Stimulated activated naive CD8-positive, alpha-beta T cell treated with anti-CD3 and anti-CD28 coated beads, Interleukin-15, Interleukin-2, amounts not matched to agents 100 ng/mL and 50 ng/mL, for 24 hours (primary cell): ENCODE data around the gene C14orf180.
"Not testable (repeated sequence)": the region's sequence is repeated elsewhere in the genome, so short reads cannot be mapped to it uniquely, and the experiment has no call there.

Experiments used
- H3K27ac Mint-ChIP-seq: one replicate; pipeline ENCODE4 v1.8.0; 2021; ENCODE audit warnings: mild to moderate bottlenecking, mixed read lengths
- H3K27me3 Mint-ChIP-seq: one replicate; pipeline ENCODE4 v1.8.0; 2021; ENCODE audit warnings: mixed read lengths
- H3K36me3 Mint-ChIP-seq: one replicate; pipeline ENCODE4 v1.8.0; 2021; ENCODE audit warnings: low read depth, mixed read lengths
- H3K4me1 Mint-ChIP-seq: one replicate; pipeline ENCODE4 v1.8.0; 2021; ENCODE audit warnings: low read depth, mixed read lengths
- H3K4me3 Mint-ChIP-seq: one replicate; pipeline ENCODE4 v1.8.0; 2021; ENCODE audit warnings: mild to moderate bottlenecking, mixed read lengths
- H3K9me3 Mint-ChIP-seq: one replicate; pipeline ENCODE4 v1.8.0; 2021; ENCODE audit warnings: mixed read lengths

Gene C14orf180

DNA sequence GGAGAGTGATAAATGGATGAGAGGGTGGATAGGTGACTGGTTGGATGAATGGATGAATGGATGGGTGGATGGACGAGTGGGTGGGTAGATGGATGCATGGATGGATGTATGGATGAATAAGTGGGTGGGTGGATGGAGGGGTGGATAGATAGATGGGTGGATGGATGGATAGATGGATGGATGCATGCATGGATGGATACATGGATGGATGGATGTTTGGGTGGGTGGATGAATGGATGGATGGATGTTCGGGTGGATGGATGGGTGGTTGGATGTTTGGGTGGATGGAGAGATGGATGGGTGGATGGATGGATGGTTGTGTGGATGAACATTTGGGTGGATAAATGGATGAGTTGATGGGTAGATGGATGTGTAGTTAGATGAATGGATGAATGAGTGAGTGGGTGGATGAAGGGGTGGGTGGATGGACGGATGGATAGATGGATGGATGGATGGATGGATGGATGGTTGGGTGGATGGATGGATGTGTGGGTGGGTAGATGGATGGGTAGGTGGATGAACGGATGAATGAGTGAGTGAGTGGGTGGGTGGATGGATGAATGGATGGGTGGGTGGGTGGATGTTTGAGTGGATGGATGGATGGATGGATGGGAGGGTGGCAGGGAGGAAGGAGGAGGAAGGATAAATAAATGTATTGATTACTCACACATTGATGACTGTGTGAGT, 34.7 kb downstream of the C14orf180 start:
- H3K27ac Mint-ChIP-seq, result no peak overlapping the region

DNA sequence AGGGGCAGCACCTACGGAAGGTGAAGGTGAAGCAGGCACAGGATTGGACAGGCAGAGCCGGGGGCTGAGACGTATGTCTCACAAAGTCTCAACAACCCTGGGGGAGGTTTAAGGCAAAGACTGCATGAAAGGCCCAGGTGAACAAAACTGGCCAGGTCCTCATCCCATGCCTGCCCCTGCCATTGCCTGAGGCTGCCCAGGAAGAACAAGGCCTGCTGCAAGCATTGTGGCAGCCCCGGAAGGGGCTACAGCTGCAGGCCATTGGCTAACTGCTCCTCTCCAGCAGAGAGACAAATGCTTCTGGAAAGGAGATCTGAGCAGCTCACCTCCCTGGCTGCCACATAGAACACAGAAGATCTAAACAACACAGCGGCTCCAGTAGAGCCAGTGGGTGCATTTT, 45.4 kb downstream of the C14orf180 start:
- no peaks in the 10 kb centered on the region for H3K4me1 Mint-ChIP-seq
- no peak overlapping the region for H3K4me3 Mint-ChIP-seq
- H3K27me3 Mint-ChIP-seq, result peaks cover 25% of the 10 kb centered on the region
- peaks cover 8% of the 10 kb centered on the region for H3K9me3 Mint-ChIP-seq
- no peaks in the 10 kb centered on the region for H3K36me3 Mint-ChIP-seq
- no peak overlapping the region for H3K27ac Mint-ChIP-seq

More for the DNA sequence above, 34.7 kb downstream of the C14orf180 start:
- peaks cover 30% of the 10 kb centered on the region for H3K27me3 Mint-ChIP-seq
- no peaks in the 10 kb centered on the region for H3K9me3 Mint-ChIP-seq
- H3K4me3 Mint-ChIP-seq, result no peak overlapping the region
- no peaks in the 10 kb centered on the region for H3K36me3 Mint-ChIP-seq
- H3K4me1 Mint-ChIP-seq, result no peaks in the 10 kb centered on the region

DNA sequence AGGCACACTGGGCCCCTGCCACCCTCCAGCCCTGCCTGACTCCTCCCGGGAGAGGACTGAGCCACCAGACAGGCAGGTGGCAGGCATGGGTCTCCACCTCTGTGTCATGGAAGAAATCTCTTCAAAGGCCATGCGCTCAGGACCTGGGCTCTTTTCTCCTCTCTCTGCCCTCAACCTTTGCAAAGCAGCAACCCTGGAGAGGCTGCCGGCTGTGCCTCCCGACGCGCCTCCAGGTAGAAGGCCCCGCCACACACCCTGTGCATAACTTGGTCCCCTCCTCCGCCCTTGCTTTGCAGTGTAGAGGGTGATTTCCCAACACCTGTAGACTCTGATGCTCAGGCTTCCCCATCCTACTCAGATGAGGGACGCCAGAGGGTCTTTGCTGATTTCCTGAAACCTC, 53.2 kb downstream of the C14orf180 start:
- Mint-ChIP-seq H3K9me3 (peaks cover 4% of the 10 kb centered on the region), H3K4me1 (no peaks in the 10 kb centered on the region), H3K4me3 (no peak overlapping the region), H3K27me3 (peaks cover 7% of the 10 kb centered on the region), H3K36me3 (no peaks in the 10 kb centered on the region), H3K27ac (no peak overlapping the region)

DNA sequence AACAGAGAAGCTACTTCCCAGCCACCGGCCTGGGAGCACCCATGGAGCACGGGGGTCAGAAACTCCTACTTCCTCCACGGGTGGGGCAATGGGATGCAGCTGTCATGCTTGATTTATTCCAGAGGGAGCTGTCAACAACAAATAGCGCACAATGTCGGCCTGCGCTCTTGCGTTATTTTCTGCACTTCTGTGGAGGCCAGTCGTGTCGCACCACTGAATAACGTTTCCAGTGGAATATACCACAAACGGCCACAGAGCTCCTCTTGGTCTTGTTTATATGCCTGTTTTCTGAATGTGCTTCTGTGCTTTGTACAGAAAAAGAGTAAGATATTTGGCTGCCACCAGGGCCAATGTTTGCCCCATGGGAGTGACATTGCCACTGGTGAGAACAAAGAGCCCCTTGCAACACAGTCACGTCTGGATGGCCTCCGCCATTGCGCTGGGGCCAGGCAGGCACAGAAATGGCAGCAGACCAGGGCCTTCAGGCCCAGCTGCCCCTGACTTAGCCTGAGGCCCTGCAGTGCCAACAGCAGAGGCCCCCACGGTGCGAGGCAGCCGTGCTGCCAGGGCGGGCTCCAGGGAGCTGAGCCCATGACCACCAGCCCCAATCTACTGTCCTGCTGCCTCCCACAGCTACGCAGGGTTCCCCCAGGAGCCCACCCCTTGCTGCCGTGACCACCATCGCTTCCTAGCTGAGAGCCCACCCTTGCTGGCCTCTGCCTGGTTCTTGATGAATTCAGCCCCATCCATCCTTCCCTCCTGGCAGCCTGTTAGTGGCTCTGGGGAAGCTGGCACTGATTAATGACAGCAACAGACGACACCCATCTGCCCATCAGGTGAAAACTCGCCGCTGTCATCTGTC, 53.9 kb downstream of the C14orf180 start:
- H3K27me3 Mint-ChIP-seq, result peaks cover 13% of the 10 kb centered on the region
- H3K27ac Mint-ChIP-seq, result no peak overlapping the region
- no peaks in the 10 kb centered on the region for H3K36me3 Mint-ChIP-seq

DNA sequence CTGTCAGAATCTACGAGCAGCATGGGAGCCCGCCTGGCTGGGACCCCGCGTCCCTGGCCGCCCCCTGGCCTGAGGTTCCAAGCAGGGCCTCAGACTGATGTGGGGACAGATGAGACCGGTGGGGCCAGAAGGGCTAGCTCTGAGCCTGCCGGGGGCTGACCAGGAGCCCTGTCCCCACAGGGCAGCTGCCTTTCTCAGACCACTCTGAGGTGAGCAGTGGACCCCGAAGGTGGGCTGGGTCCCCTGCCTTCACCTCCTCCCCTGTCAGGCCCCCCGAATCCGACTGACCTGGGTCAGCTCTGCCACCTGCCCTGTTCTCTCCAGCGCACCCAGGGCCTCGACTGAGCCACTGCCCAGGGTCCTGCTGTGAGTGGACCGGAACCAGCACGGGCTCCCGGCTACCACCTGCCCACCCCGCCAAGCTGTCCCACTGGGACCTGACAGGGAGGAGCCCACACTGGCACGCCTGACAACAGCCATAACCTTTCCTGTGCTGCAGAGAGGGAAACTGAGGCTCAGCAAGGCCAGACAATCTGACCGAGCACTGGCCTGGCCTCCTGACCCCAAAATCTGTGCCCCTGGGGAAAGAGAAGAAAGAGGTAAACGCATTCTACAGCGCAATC, 54.7 kb downstream of the C14orf180 start:
- H3K4me1 Mint-ChIP-seq, result no peaks in the 10 kb centered on the region
- no peaks in the 10 kb centered on the region for H3K9me3 Mint-ChIP-seq
- no peak overlapping the region for H3K27ac Mint-ChIP-seq
- H3K27me3 Mint-ChIP-seq, result peaks cover 14% of the 10 kb centered on the region
- H3K36me3 Mint-ChIP-seq, result no peaks in the 10 kb centered on the region
- no peak overlapping the region for H3K4me3 Mint-ChIP-seq

More for the DNA sequence above, 53.9 kb downstream of the C14orf180 start:
- peaks cover 4% of the 10 kb centered on the region for H3K9me3 Mint-ChIP-seq
- H3K4me3 Mint-ChIP-seq, result no peak overlapping the region
- H3K4me1 Mint-ChIP-seq, result no peaks in the 10 kb centered on the region

DNA sequence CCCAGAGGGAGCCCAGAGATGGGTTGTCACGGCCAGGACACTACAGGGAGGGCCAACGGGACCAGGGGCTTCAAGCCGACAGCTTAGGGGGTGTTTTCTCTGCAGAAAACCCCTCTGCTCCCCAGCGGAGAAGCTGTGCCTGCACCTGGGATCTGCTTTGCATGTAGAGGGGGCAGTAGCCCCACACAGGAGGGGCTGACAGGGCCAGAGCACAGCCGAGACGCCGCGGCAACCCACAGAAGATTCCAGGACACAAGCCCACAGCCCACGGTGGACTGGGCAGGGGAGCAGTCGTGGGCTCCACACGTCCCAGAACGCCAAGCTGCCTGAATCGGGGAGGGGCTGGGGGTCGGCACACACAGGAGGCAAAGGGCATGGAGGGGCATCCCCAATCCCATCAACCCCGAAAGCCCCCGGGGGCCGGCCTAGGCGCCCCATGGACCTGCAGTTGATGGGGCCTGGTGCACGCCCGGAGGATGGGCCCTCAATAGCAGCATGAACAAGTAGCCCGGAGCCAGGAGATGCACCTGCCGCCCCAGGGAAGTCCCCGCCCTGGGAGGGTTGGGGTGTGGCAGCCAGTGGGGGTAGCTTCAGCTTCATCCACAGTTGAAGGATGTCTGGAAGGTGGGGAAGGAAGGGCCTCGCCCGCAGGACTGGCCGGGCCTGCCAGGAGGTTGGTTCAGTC, 55.5 kb downstream of the C14orf180 start:
- H3K4me3 Mint-ChIP-seq, result no peak overlapping the region
- H3K27ac Mint-ChIP-seq, result no peak overlapping the region

DNA sequence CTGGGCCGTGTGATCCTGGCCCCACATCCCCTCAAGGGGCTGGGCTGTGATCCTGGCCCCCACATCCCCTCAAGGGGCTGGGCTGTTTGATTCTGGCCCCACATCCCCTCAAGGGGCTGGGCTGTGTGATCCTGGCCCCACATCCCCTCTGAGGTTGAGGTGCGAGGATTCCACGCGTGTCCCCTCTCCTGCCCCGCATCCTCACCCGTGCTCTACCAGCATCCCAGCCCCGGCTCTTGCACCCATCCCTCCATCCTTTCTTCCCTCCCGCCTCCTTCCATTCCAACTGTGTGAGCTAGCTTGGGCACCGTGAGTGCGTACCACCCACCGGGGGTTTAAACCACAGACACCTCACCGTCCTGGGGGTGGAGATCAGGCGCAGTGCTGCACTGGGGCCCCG, 56.2 kb downstream of the C14orf180 start:
- Mint-ChIP-seq H3K36me3 (no peaks in the 10 kb centered on the region), H3K27me3 (peaks cover 11% of the 10 kb centered on the region), H3K4me1 (no peaks in the 10 kb centered on the region), H3K9me3 (no peaks in the 10 kb centered on the region), H3K4me3 (no peak overlapping the region), H3K27ac (no peak overlapping the region)

More for the DNA sequence above, 55.5 kb downstream of the C14orf180 start:
- no peaks in the 10 kb centered on the region for H3K9me3 Mint-ChIP-seq
- no peaks in the 10 kb centered on the region for H3K36me3 Mint-ChIP-seq
- H3K27me3 Mint-ChIP-seq, result peaks cover 14% of the 10 kb centered on the region
- H3K4me1 Mint-ChIP-seq, result no peaks in the 10 kb centered on the region

DNA sequence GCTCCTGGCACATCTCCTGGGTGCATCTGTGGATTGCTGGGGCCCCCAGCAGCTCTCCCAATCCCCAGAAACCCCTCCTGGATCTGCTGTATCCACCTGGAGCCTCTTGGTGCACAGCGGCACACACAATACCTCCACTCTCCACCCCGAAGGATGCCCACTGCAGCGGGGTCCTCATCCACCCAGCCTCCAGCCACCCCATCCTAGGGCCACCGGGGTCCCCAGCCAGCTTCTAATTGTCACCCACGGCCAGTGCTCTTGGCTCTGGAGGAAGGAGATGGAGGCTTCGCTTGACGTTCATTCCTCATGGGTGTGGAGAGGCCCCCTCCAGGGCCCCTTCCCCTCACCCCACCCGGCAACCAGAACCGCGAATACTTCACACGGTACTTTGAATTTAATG, 56.6 kb downstream of the C14orf180 start:
- no peak overlapping the region for H3K4me3 Mint-ChIP-seq
- no peak overlapping the region for H3K27ac Mint-ChIP-seq
- H3K4me1 Mint-ChIP-seq, result no peaks in the 10 kb centered on the region
- no peaks in the 10 kb centered on the region for H3K9me3 Mint-ChIP-seq
- H3K36me3 Mint-ChIP-seq, result no peaks in the 10 kb centered on the region
- peaks cover 11% of the 10 kb centered on the region for H3K27me3 Mint-ChIP-seq

DNA sequence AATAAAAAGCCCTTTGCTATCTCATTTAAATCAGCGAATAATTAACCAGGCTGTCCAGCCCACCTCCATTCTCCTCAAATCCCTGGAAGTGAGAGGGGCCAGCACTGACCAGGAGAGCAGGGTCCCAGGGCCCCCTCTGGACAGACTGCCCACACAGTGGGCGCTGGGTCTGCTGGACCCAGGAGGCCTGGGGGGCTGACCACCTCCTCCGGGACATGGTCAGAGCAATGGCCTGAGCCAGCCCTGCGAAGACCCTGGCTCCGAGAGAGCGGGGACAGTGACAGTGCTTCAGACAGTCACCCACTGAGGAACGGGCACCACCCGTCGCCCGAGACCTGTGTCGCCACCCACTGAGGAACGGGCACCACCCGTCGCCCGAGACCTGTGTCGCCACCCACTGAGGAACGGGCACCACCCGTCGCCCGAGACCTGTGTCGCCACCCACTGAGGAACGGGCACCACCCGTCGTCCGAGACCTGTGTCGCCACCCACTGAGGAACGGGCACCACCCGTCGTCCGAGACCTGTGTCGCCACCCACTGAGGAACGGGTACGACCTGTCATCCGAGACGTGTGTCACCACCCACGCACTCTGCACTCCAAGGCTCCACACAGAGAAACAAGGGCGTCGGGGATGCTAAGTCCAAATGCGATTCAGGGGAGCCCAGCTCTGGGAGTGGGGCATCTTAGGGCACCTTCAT, 57.4 kb downstream of the C14orf180 start:
- not testable (repeated sequence) for H3K4me3 Mint-ChIP-seq, H3K9me3 Mint-ChIP-seq, H3K4me1 Mint-ChIP-seq, H3K27ac Mint-ChIP-seq, H3K36me3 Mint-ChIP-seq
- H3K27me3 Mint-ChIP-seq, result peaks cover 11% of the 10 kb centered on the region

DNA sequence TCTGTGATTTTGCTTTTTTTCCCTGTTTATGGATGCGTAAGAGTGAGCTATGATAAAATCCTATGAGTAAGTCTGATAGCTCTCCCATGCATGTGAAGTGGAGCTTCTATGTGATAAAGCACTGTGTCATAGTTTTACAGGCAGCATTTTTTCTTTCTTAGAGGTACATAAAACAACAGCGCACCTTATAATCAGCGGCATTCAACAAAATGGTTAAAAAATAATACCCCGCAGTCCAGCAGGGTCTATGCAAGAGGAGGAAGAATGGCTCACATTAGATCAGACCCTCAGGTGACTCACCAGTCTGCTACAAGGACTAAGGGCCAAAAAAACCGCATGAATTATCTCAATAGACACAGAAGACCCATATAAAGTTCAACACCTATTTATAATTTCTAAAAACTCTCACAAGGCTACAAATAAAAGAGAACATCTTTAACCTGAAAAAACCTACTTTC, 58.0 kb downstream of the C14orf180 start:
- no peaks in the 10 kb centered on the region for H3K9me3 Mint-ChIP-seq
- no peaks in the 10 kb centered on the region for H3K36me3 Mint-ChIP-seq
- H3K27ac Mint-ChIP-seq, result no peak overlapping the region
- peaks cover 4% of the 10 kb centered on the region for H3K4me1 Mint-ChIP-seq
- H3K4me3 Mint-ChIP-seq, result no peak overlapping the region
- peaks cover 11% of the 10 kb centered on the region for H3K27me3 Mint-ChIP-seq

DNA sequence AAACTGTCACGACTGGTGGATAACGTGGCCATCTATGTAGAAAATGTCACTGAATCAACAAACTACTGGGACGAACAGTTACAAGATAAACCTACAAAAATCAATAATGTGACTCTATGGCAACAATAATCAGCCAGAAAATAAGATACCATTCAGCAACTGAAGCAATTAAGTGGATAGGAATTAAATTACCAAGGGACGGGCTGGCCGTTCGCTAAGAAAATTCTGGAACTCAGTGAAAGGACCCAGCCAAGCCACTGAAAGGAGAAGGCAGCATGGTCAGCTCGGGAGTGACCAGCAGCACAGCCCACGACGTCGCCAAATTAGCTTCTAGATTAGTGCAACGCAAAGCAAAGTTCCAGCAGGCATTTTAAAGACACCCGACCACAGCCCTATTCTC, 58.6 kb downstream of the C14orf180 start:
- no peak overlapping the region for H3K4me3 Mint-ChIP-seq
- no peak overlapping the region for H3K27ac Mint-ChIP-seq
- peaks cover 4% of the 10 kb centered on the region for H3K4me1 Mint-ChIP-seq
- peaks cover 11% of the 10 kb centered on the region for H3K27me3 Mint-ChIP-seq
- no peaks in the 10 kb centered on the region for H3K36me3 Mint-ChIP-seq
- no peaks in the 10 kb centered on the region for H3K9me3 Mint-ChIP-seq

DNA sequence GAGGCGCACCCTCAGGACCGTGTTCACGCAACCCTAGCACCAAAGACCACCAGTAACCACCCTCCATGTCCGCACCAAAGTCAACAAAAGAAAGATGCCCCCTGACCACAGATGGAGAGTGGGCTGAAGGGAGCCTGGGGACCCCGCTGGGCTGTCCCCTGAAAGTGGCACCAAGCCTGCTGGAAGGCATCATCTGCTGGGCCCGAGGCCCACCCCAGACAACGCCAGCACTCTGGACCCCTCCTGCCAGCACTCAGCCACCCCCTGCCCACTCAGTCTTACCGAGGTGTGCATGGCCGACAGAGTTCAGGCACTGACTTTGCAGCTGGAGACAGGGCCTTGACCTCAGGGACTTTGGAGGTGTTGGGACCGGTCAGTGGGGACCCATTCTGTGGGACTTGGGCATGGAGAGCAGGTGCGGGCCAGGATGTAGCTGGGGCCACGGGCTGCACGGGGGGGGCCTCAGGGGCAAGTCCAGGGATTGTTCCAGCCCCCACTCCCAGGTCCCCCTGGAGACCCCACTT, 59.4 kb downstream of the C14orf180 start:
- Mint-ChIP-seq H3K9me3 (no peaks in the 10 kb centered on the region), H3K27me3 (peaks cover 11% of the 10 kb centered on the region), H3K27ac (no peak overlapping the region)

DNA sequence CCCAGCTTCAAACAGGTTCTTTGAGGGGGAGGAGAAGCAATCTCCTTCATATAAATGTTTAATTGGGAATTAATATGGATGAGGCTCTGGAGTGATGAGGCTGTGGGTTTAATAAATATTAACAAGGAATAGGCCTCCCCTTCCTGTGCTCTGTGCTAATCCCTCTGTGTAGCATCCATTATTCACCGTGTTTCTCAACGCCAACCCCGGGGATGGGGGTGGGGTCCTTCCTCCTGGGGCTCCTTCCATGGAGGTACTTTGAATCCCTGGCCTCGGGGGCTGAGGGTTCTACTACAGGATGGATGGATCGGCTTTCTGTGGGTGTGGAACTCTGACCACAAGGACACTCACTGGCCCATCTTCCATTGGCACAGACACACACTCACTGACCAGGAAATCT, 59.9 kb downstream of the C14orf180 start:
- Mint-ChIP-seq H3K4me1 (peaks cover 4% of the 10 kb centered on the region), H3K4me3 (no peak overlapping the region), H3K36me3 (no peaks in the 10 kb centered on the region), H3K27me3 (peaks cover 11% of the 10 kb centered on the region), H3K27ac (no peak overlapping the region), H3K9me3 (no peaks in the 10 kb centered on the region)

More for the DNA sequence above, 59.4 kb downstream of the C14orf180 start:
- Mint-ChIP-seq H3K4me3 (no peak overlapping the region), H3K36me3 (no peaks in the 10 kb centered on the region), H3K4me1 (peaks cover 4% of the 10 kb centered on the region)
